Gastrocnemius medialis (tissue), 4 donors: ENCODE results near the gene ZNF689.

Experiments
- CTCF ChIP-seq, 5 experiments: fragments of 450-650 bp in 3 of 5; fragments of 200-600 bp in 2 of 5; sonication (generic) in 2 of 5; IDR thresholded peaks in 4 of 5; conservative IDR thresholded peaks in 1 of 5; 1 replicate in 4 of 5; 2 replicates in 1 of 5; pipeline ENCODE4 v1.5.1; 2016 to 2019; ENCODE audit warnings: antibody characterized with exemption in 5 of 5, mild to moderate bottlenecking in 3 of 5, moderate library complexity in 3 of 5
- POLR2A ChIP-seq, 2 donors: fragments of 450-650 bp; IDR thresholded peaks; one replicate each; pipeline ENCODE4 v1.6.1; 2017; ENCODE audit warnings: antibody characterized with exemption in 2 of 2, mild to moderate bottlenecking in 2 of 2, moderate library complexity in 2 of 2

- no peak for TF ChIP-seq CTCF (IDR thresholded peaks at IDR 0.05 in 4 of 5, conservative IDR thresholded peaks at IDR 0.05 in 1 of 5)
- TF ChIP-seq POLR2A (IDR thresholded peaks at IDR 0.05) = no peak
Observed at GRCh38 chr16:30654856-30655255, 44.7 kb upstream of the ZNF689 start.
